Breast epithelium (tissue), 3 donors: ENCODE results near the gene KLF5.

ENCODE experiments used
- CTCF ChIP-seq, 3 donors: fragments of 450-650 bp; IDR thresholded peaks; one replicate each; pipeline ENCODE4 v1.5.1; 2016 to 2017; ENCODE audit warnings: antibody characterized with exemption in 3 of 3, mild to moderate bottlenecking in 3 of 3, moderate library complexity in 3 of 3
- POLR2AphosphoS5 ChIP-seq, 3 donors: sonication (generic); formaldehyde crosslinking; IDR thresholded peaks; one replicate each; pipeline ENCODE4 v1.6.1; 2017; ENCODE audit warnings: antibody characterized with exemption in 3 of 3

- TF ChIP-seq CTCF (IDR thresholded peaks at IDR 0.05) = no peak
- no peak for TF ChIP-seq POLR2AphosphoS5 (IDR thresholded peaks at IDR 0.05)
Observed at GRCh38 chr13:73034901-73035300, 23.9 kb upstream of the KLF5 start.
